ENCODE results near the gene DYNLT4. TPM values are rescaled to one million over a fixed set of nuclear protein-coding genes. Genes with fewer than 3 reads are reported as not detected.
A peak's percentile ranks its signal among the peaks of the same experiment; 100 is the strongest.

The DYNLT4 gene
- total RNA-seq, 1 experiment from 2014 or later: not detected

GRCh38 chr1:44808938-44809917 is 2.1 kb upstream of the DYNLT4 start:
- Mint-ChIP-seq H3K4me3 (ENCODE audit: unreplicated experiment) (no peak overlapping the region), H3K27me3 (ENCODE audit: insufficient read depth, unreplicated experiment) (no peaks in the 10 kb centered on the region), H3K36me3 (ENCODE audit: insufficient read depth, unreplicated experiment) (peaks cover 19% of the 10 kb centered on the region), H3K9me3 (ENCODE audit: unreplicated experiment) (no peaks in the 10 kb centered on the region), H3K27ac (ENCODE audit: unreplicated experiment) (peak overlapping the region; percentile 99), H3K4me1 (ENCODE audit: low read depth, unreplicated experiment) (peaks cover 18% of the 10 kb centered on the region)
- H3K4me3 ChIP-seq (ENCODE audit: low read depth, low read length): no peak overlapping the region
- peak in 1 of 2 experiments; percentile 36 for DNase-seq
- ChIA-PET POLR2A (interaction anchor here (0.5 to 2.7 kb wide), 6 partner anchors 9 to 494 kb away, joined by 3 to 25 read pairs (median 7); partner anchors contain the start of genes PLK3, RNU5D-1 and RPS8), CTCF (interaction anchor here (0.9 to 1.9 kb wide), 3 partner anchors 9 to 18 kb away, joined by 3 to 13 read pairs (median 6); partner anchors contain the start of gene PLK3)
- BruUV-seq (replicated peaks): no TSS peak
- H3K9me3 ChIP-seq: no peaks in the 10 kb centered on the region
- no peaks in the 10 kb centered on the region for H3K36me3 ChIP-seq (ENCODE audit: control insufficient read depth, insufficient read depth, low read length)
- no peaks in the 10 kb centered on the region for H3K27me3 ChIP-seq (replicated peaks; ENCODE audit: control insufficient read depth, insufficient read depth, low read length)
- H3K4me1 ChIP-seq: peaks cover 46% of the 10 kb centered on the region
- intact Hi-C loops (cut with micrococcal nuclease; ENCODE audit: unreplicated experiment): no loop called here
- TF ChIP-seq, protein P1, sequence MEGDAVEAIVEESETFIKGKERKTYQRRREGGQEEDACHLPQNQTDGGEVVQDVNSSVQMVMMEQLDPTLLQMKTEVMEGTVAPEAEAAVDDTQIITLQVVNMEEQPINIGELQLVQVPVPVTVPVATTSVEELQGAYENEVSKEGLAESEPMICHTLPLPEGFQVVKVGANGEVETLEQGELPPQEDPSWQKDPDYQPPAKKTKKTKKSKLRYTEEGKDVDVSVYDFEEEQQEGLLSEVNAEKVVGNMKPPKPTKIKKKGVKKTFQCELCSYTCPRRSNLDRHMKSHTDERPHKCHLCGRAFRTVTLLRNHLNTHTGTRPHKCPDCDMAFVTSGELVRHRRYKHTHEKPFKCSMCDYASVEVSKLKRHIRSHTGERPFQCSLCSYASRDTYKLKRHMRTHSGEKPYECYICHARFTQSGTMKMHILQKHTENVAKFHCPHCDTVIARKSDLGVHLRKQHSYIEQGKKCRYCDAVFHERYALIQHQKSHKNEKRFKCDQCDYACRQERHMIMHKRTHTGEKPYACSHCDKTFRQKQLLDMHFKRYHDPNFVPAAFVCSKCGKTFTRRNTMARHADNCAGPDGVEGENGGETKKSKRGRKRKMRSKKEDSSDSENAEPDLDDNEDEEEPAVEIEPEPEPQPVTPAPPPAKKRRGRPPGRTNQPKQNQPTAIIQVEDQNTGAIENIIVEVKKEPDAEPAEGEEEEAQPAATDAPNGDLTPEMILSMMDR (IDR thresholded peaks at IDR 0.05; ENCODE audit: insufficient read depth in 1 of 2, low read depth in 1 of 2, low read length in 1 of 2, severe bottlenecking in 1 of 2, unreplicated experiment in 1 of 2): no peak

DNA sequence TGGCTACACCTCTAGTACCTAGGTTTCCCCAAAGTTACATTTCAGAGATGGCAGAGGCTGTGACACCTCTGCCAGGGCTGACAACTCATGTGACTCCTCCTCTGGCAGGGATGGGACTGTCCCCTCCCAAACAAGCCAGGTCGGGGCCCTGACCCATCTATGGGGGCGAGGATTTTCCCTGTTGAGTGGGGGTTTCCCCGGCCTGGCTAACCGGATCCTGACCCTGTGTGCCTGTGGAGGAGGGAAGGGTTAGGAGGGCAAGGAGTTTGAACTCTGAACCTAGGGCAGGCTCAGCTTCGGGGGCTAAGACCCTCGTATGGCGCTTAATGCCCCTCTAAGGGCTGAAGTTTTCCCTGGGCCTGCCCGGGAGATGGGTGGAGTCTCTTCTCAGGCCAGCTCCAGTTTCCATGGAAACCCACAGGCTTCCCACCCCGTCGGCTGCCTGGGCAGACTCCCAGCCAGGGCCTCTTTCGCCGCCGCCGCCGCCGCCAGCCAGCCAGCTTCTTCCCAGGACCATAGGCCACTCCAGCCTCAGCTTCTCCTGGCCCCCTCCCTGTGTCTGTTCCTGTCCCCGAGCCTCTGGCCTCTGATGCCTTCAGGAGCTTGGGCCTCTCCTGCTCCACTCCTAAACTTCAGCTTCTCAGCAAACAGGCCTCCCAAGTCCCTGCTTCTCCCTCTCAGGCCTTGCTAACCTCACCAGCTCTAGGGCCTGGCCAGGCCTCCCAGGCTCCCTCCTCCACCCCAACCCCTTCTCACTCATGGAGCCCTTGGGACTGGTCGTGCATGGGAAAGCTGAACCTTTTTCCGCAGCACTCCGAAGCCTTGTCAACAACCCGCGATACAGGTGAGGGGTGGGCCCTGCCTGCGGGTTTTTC is 1.1 kb upstream of the DYNLT4 start, which contains the start of gene BTBD19:
BTBD19 (plus strand) TSS at position 461 of the 875 bp plus-strand sequence; CDS start at position 759, 298 bp downstream.
- H3K9me3 Mint-ChIP-seq (ENCODE audit: unreplicated experiment): no peaks in the 10 kb centered on the region
- Histone ChIP-seq H3K4me3 (ENCODE audit: low read depth, low read length) (no peak within 1 kb of the TSS), H3K27me3 (replicated peaks; ENCODE audit: control insufficient read depth, insufficient read depth, low read length) (no peaks in the 10 kb centered on the region), H3K36me3 (ENCODE audit: control insufficient read depth, insufficient read depth, low read length) (no peaks in the 10 kb centered on the region), H3K4me1 (peaks cover 45% of the 10 kb centered on the region), H3K9me3 (no peaks in the 10 kb centered on the region)
- H3K27me3 Mint-ChIP-seq (ENCODE audit: insufficient read depth, unreplicated experiment): no peaks in the 10 kb centered on the region
- H3K4me1 Mint-ChIP-seq (ENCODE audit: low read depth, unreplicated experiment): peaks cover 18% of the 10 kb centered on the region
- H3K4me3 Mint-ChIP-seq (ENCODE audit: unreplicated experiment): peak within 1 kb of the TSS; percentile 53
- peaks cover 19% of the 10 kb centered on the region for H3K36me3 Mint-ChIP-seq (ENCODE audit: insufficient read depth, unreplicated experiment)
- intact Hi-C loops (cut with micrococcal nuclease; ENCODE audit: unreplicated experiment): no loop called here
- peak in 1 of 2 experiments; percentile 34 for DNase-seq
- TF ChIP-seq, protein P1 (IDR thresholded peaks at IDR 0.05; ENCODE audit: insufficient read depth in 1 of 2, low read depth in 1 of 2, low read length in 1 of 2, severe bottlenecking in 1 of 2, unreplicated experiment in 1 of 2): no peak
- no TSS peak for BruUV-seq (replicated peaks)
- POLR2A ChIA-PET: interaction anchor here (0.5 to 2.7 kb wide), 5 partner anchors 8 to 495 kb away, joined by 3 to 25 read pairs (median 6); partner anchors contain the start of genes PLK3 and RPS8
- peak within 1 kb of the TSS; percentile 99 for H3K27ac Mint-ChIP-seq (ENCODE audit: unreplicated experiment)
- CTCF ChIA-PET: interaction anchor here (0.9 to 1.9 kb wide), 3 partner anchors 8 to 17 kb away, joined by 3 to 13 read pairs (median 6); partner anchors contain the start of gene PLK3

All from Caco-2 (cell line).